Neural crest cell (in vitro differentiated cells): ENCODE data around the gene HEMGN. TPM values are rescaled to one million over a fixed set of nuclear protein-coding genes. Genes with fewer than 3 reads are reported as not detected.
"Not testable (repeated sequence)": the region's sequence is repeated elsewhere in the genome, so short reads cannot be mapped to it uniquely, and the experiment has no call there.

Source experiments
- DNase-seq: peaks from one replicate; pipeline ENCODE4 v3.0.0; 2021; ENCODE audit warnings: low read depth, mixed read lengths, low spot score
- H3K27ac Mint-ChIP-seq: one replicate; pipeline ENCODE4 v1.8.0; 2021; ENCODE audit warnings: mild to moderate bottlenecking, mixed read lengths; ENCODE audit not compliant: unreplicated experiment
- H3K27me3 Mint-ChIP-seq: 2 replicates; pipeline ENCODE4 v1.8.0; 2021; ENCODE audit warnings: low read depth, mild to moderate bottlenecking, mixed read lengths
- H3K36me3 Mint-ChIP-seq: 2 replicates; pipeline ENCODE4 v1.8.0; 2021; ENCODE audit warnings: low read depth, mild to moderate bottlenecking, mixed read lengths
- H3K4me1 Mint-ChIP-seq: 2 replicates; pipeline ENCODE4 v1.8.0; 2021; ENCODE audit warnings: mixed read lengths
- H3K4me3 Mint-ChIP-seq: one replicate; pipeline ENCODE4 v1.8.0; 2021; ENCODE audit warnings: mild to moderate bottlenecking, mixed read lengths
- H3K9me3 Mint-ChIP-seq: 2 replicates; pipeline ENCODE4 v1.8.0; 2021; ENCODE audit warnings: mixed read lengths
- CTCF ChIP-seq: fragments of 200-600 bp; sonication (generic); conservative IDR thresholded peaks from 2 replicates; pipeline ENCODE4 v1.5.0; 2021; ENCODE audit warnings: antibody characterized with exemption, mild to moderate bottlenecking
- total RNA-seq: library from RNA; stranded (reverse); gene quantifications from 2 replicates; pipeline ENCODE4 v1.2.1, GENCODE V29; 2021

The HEMGN gene
- total RNA-seq, 1 donor from 2014 or later, result not detected

GRCh38 chr9:97958812-97959511, 21.0 kb upstream of the HEMGN start:
- H3K4me3 Mint-ChIP-seq, result no peak overlapping the region
- no peaks in the 10 kb centered on the region for H3K9me3 Mint-ChIP-seq
- H3K36me3 Mint-ChIP-seq, result no peaks in the 10 kb centered on the region
- H3K27ac Mint-ChIP-seq, result peak overlapping the region; percentile 71
- no peaks in the 10 kb centered on the region for H3K4me1 Mint-ChIP-seq
- DNase-seq, result no peak
- TF ChIP-seq CTCF, result no peak
- peaks cover 35% of the 10 kb centered on the region for H3K27me3 Mint-ChIP-seq

GRCh38 chr9:97956331-97956730, 18.4 kb upstream of the HEMGN start:
- H3K27ac Mint-ChIP-seq, result no peak overlapping the region
- TF ChIP-seq CTCF, result no peak
- DNase-seq, result no peak
- H3K4me3 Mint-ChIP-seq, result no peak overlapping the region
- peaks cover 43% of the 10 kb centered on the region for H3K27me3 Mint-ChIP-seq
- H3K9me3 Mint-ChIP-seq, result no peaks in the 10 kb centered on the region
- no peaks in the 10 kb centered on the region for H3K36me3 Mint-ChIP-seq
- H3K4me1 Mint-ChIP-seq, result no peaks in the 10 kb centered on the region

- no peak overlapping the region for H3K4me3 Mint-ChIP-seq
- TF ChIP-seq CTCF, result peak; percentile 66
- DNase-seq, result peak; percentile 5
These were observed 16.6 kb upstream of the HEMGN start for GRCh38 chr9:97954550-97954989.

GRCh38 chr9:97950873-97951272, 12.9 kb upstream of the HEMGN start:
- not testable (repeated sequence) for H3K27ac Mint-ChIP-seq, H3K4me3 Mint-ChIP-seq, DNase-seq, H3K36me3 Mint-ChIP-seq, H3K9me3 Mint-ChIP-seq, H3K4me1 Mint-ChIP-seq
- H3K27me3 Mint-ChIP-seq, result peaks cover 82% of the 10 kb centered on the region

More at GRCh38 chr9:97954550-97954989, 16.6 kb upstream of the HEMGN start:
- Mint-ChIP-seq H3K27ac (no peak overlapping the region), H3K9me3 (peaks cover 3% of the 10 kb centered on the region), H3K4me1 (no peaks in the 10 kb centered on the region), H3K36me3 (no peaks in the 10 kb centered on the region), H3K27me3 (peaks cover 58% of the 10 kb centered on the region)

GRCh38 chr9:97947094-97947493, 9.1 kb upstream of the HEMGN start:
- not testable (repeated sequence) for H3K4me3 Mint-ChIP-seq, H3K4me1 Mint-ChIP-seq, H3K27ac Mint-ChIP-seq, H3K36me3 Mint-ChIP-seq, DNase-seq, H3K9me3 Mint-ChIP-seq
- peaks cover 67% of the 10 kb centered on the region for H3K27me3 Mint-ChIP-seq

GRCh38 chr9:97945470-97945869, 7.5 kb upstream of the HEMGN start:
- H3K27me3 Mint-ChIP-seq, result peaks cover 65% of the 10 kb centered on the region
- not testable (repeated sequence) for H3K9me3 Mint-ChIP-seq, H3K4me3 Mint-ChIP-seq, H3K4me1 Mint-ChIP-seq, DNase-seq, H3K36me3 Mint-ChIP-seq, H3K27ac Mint-ChIP-seq

GRCh38 chr9:97944612-97945011, 6.6 kb upstream of the HEMGN start:
- TF ChIP-seq CTCF, result no peak
- H3K9me3 Mint-ChIP-seq, result no peaks in the 10 kb centered on the region
- DNase-seq, result no peak
- no peaks in the 10 kb centered on the region for H3K4me1 Mint-ChIP-seq
- H3K27me3 Mint-ChIP-seq, result peaks cover 65% of the 10 kb centered on the region
- H3K36me3 Mint-ChIP-seq, result no peaks in the 10 kb centered on the region
- H3K4me3 Mint-ChIP-seq, result no peak overlapping the region
- H3K27ac Mint-ChIP-seq, result no peak overlapping the region
